ENCODE data around the gene ELOVL2. TPM values are rescaled to one million over a fixed set of nuclear protein-coding genes. Genes with fewer than 3 reads are reported as not detected.

ELOVL2 gene
- total RNA-seq, 1 experiment from 2014 or later: 12.7 TPM

DNA sequence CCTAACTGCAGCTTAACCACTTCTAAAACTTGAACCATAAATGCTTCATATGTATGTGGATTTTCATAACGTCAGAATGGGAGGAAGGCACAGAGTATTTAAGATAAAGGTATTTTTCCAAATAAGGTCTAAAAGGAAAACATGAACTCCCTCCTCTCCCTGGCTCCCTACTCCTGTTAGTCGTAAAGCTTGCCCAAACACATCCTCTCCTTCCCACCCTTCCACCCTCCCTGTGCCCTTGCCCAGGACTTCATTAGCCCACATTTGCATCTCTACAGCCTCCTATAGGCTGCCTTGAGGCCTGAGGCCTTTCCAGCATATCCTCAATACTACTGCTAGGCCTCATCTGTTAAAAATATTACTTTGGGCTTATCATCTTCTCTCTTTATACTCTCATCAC is 32.4 kb upstream of the ELOVL2 start:
- H3K9me3 ChIP-seq (ENCODE audit: low read depth, low read length, poor library complexity, severe bottlenecking): no peaks in the 10 kb centered on the region
- no peak overlapping the region for H3K4me3 ChIP-seq (ENCODE audit: low read depth, low read length, poor library complexity, severe bottlenecking)
- no peaks in the 10 kb centered on the region for H3K36me3 ChIP-seq (ENCODE audit: insufficient read depth, low read length, poor library complexity, severe bottlenecking)
- ChIA-PET POLR2A (ENCODE audit: low non-redundant PET) (no interaction called here), CTCF (no interaction called here)
- H3K27me3 ChIP-seq (replicated peaks; ENCODE audit: insufficient read depth, low read depth, low read length, poor library complexity): no peaks in the 10 kb centered on the region
- no TSS peak for BruUV-seq (replicated peaks)
- DNase-seq (ENCODE audit: low spot score): no peak
- TF ChIP-seq, protein P1, sequence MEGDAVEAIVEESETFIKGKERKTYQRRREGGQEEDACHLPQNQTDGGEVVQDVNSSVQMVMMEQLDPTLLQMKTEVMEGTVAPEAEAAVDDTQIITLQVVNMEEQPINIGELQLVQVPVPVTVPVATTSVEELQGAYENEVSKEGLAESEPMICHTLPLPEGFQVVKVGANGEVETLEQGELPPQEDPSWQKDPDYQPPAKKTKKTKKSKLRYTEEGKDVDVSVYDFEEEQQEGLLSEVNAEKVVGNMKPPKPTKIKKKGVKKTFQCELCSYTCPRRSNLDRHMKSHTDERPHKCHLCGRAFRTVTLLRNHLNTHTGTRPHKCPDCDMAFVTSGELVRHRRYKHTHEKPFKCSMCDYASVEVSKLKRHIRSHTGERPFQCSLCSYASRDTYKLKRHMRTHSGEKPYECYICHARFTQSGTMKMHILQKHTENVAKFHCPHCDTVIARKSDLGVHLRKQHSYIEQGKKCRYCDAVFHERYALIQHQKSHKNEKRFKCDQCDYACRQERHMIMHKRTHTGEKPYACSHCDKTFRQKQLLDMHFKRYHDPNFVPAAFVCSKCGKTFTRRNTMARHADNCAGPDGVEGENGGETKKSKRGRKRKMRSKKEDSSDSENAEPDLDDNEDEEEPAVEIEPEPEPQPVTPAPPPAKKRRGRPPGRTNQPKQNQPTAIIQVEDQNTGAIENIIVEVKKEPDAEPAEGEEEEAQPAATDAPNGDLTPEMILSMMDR (conservative IDR thresholded peaks at IDR 0.05; ENCODE audit: low read depth, low read length): no peak
- no peak for TF ChIP-seq EZH2 (IDR thresholded peaks at IDR 0.05; ENCODE audit: borderline replicate concordance, low read depth, low read length, poor library complexity, severe bottlenecking)
- no peak overlapping the region for H3K27ac ChIP-seq (ENCODE audit: low read depth, low read length, poor library complexity, severe bottlenecking)
- no peaks in the 10 kb centered on the region for H3K4me1 ChIP-seq (ENCODE audit: insufficient read depth, low read length, poor library complexity, severe bottlenecking)
- intact Hi-C loops (cut with micrococcal nuclease; ENCODE audit: unreplicated experiment): no loop called here

DNA sequence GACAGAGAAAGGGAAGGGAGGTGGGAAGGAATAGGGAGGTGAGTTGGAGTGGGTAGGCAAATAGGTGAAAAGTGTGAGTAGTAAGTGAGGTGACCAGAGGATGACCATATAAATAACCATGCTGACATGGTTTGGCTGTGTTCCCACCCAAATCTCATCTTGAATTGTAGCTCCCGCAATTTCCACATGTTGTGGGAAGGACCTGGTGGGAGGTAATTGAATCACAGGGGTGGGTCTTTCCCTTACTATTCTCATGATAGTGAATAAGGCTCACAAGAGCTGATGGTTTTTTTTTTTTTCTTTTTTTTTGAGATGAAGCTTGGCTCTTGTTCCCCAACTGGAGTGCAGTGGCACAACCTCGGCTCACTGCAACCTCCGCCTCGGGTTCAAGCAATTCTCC is 28.0 kb upstream of the ELOVL2 start:
- no peak overlapping the region for H3K27ac ChIP-seq (ENCODE audit: low read depth, low read length, poor library complexity, severe bottlenecking)
- no peaks in the 10 kb centered on the region for H3K4me1 ChIP-seq (ENCODE audit: insufficient read depth, low read length, poor library complexity, severe bottlenecking)
- H3K4me3 ChIP-seq (ENCODE audit: low read depth, low read length, poor library complexity, severe bottlenecking): no peak overlapping the region
- TF ChIP-seq, protein P1 (conservative IDR thresholded peaks at IDR 0.05; ENCODE audit: low read depth, low read length): no peak
- no peak for TF ChIP-seq EZH2 (IDR thresholded peaks at IDR 0.05; ENCODE audit: borderline replicate concordance, low read depth, low read length, poor library complexity, severe bottlenecking)
- ChIA-PET POLR2A (ENCODE audit: low non-redundant PET) (no interaction called here), CTCF (no interaction called here)
- intact Hi-C loops (cut with micrococcal nuclease; ENCODE audit: unreplicated experiment): no loop called here
- no peaks in the 10 kb centered on the region for H3K9me3 ChIP-seq (ENCODE audit: low read depth, low read length, poor library complexity, severe bottlenecking)
- no peaks in the 10 kb centered on the region for H3K36me3 ChIP-seq (ENCODE audit: insufficient read depth, low read length, poor library complexity, severe bottlenecking)
- BruUV-seq (replicated peaks): no TSS peak
- H3K27me3 ChIP-seq (replicated peaks; ENCODE audit: insufficient read depth, low read depth, low read length, poor library complexity): no peaks in the 10 kb centered on the region
- DNase-seq (ENCODE audit: low spot score): no peak

DNA sequence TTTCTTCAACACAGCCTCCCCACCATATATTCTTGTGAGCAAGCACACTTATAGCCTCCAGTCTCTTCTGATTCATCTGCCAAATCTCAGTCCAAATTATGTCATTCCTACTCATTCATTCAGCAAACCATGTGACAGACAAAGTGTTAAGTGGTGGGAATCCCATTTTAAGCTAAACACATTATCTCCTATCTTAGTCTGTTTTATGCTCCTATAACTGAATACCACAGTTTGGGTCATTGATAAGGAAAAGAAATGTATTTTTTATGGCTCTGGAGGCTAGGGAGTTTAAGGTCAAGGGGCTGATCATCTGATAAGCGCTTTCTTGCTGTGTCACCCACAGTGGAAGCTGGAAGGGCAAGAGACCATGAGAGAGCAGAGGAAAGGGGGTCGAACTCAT is 25.7 kb upstream of the ELOVL2 start:
- Histone ChIP-seq H3K27me3 (replicated peaks; ENCODE audit: insufficient read depth, low read depth, low read length, poor library complexity) (no peaks in the 10 kb centered on the region), H3K27ac (ENCODE audit: low read depth, low read length, poor library complexity, severe bottlenecking) (no peak overlapping the region), H3K4me3 (ENCODE audit: low read depth, low read length, poor library complexity, severe bottlenecking) (no peak overlapping the region), H3K36me3 (ENCODE audit: insufficient read depth, low read length, poor library complexity, severe bottlenecking) (no peaks in the 10 kb centered on the region), H3K9me3 (ENCODE audit: low read depth, low read length, poor library complexity, severe bottlenecking) (no peaks in the 10 kb centered on the region), H3K4me1 (ENCODE audit: insufficient read depth, low read length, poor library complexity, severe bottlenecking) (no peaks in the 10 kb centered on the region)
- TF ChIP-seq, protein P1 (conservative IDR thresholded peaks at IDR 0.05; ENCODE audit: low read depth, low read length): no peak
- no peak for TF ChIP-seq EZH2 (IDR thresholded peaks at IDR 0.05; ENCODE audit: borderline replicate concordance, low read depth, low read length, poor library complexity, severe bottlenecking)
- no peak for DNase-seq (ENCODE audit: low spot score)
- POLR2A ChIA-PET (ENCODE audit: low non-redundant PET): no interaction called here
- BruUV-seq (replicated peaks): no TSS peak
- CTCF ChIA-PET: interaction anchor here (0.7 to 3.1 kb wide), 3 partner anchors 8 to 115 kb away, joined by 3 to 61 read pairs (median 6); no protein-coding TSS in a partner anchor
- intact Hi-C loops (cut with micrococcal nuclease; ENCODE audit: unreplicated experiment): loop anchor here (1.0 to 5.0 kb wide), 2 partner anchors 115 to 592 kb away; no protein-coding TSS in a partner anchor
